Measurements from ENCODE around the gene PRMT6.
A peak's percentile ranks its signal among the peaks of the same experiment; 100 is the strongest.
"Not testable (repeated sequence)": the region's sequence is repeated elsewhere in the genome, so short reads cannot be mapped to it uniquely, and the experiment has no call there.

Gene PRMT6

GRCh38 chr1:107093395-107093794, 36.9 kb downstream of the PRMT6 start:
- DNase-seq (ENCODE audit: low read depth in 2 of 2): not testable (repeated sequence)

GRCh38 chr1:107095647-107096046, 39.2 kb downstream of the PRMT6 start:
- DNase-seq (ENCODE audit: low read depth in 2 of 2): no peak

GRCh38 chr1:107096690-107097089, 40.2 kb downstream of the PRMT6 start:
- no peak for DNase-seq (ENCODE audit: low read depth in 2 of 2)

GRCh38 chr1:107098961-107099360, 42.5 kb downstream of the PRMT6 start:
- no peak for DNase-seq (ENCODE audit: low read depth in 2 of 2)

GRCh38 chr1:107100331-107100984, 44.0 kb downstream of the PRMT6 start:
- peak; percentile 67 to 72 for DNase-seq (ENCODE audit: low read depth in 2 of 2)

- no peak for DNase-seq (ENCODE audit: low read depth in 2 of 2)
These were observed 49.4 kb downstream of the PRMT6 start for GRCh38 chr1:107105914-107106313.

Measured in fibroblast of skin of left biceps (primary cell).